Thoracic aorta (tissue), 2 donors: ENCODE results near the gene ELF1. TPM values are rescaled to one million over a fixed set of nuclear protein-coding genes. Genes with fewer than 3 reads are reported as not detected.

Experiments
- ATAC-seq: fragments of 150-250 bp; one replicate; pipeline ENCODE4 v1.8.0; 2017; ENCODE audit warnings: low read depth; ENCODE audit not compliant: insufficient number of reproducible peaks, low FRiP score
- DNase-seq: peaks from one replicate; pipeline ENCODE4 v3.0.0-alpha.2; 2020; ENCODE audit warnings: low spot score
- H3K27ac ChIP-seq, 2 donors: fragments of 200-600 bp; sonication (generic); 1 replicate in 1 of 2; 2 replicates in 1 of 2; pipeline ENCODE4 v1.5.1; 2016; ENCODE audit warnings: mild to moderate bottlenecking in 2 of 2, moderate library complexity in 2 of 2
- H3K27me3 ChIP-seq: fragments of 200-600 bp; sonication (generic); replicated peaks from 2 replicates; pipeline ENCODE4 v1.6.0; 2016; ENCODE audit warnings: mild to moderate bottlenecking; ENCODE audit not compliant: insufficient read depth
- H3K36me3 ChIP-seq: fragments of 200-600 bp; sonication (generic); one replicate; pipeline ENCODE4 v1.5.1; 2016
- H3K4me1 ChIP-seq, 2 donors: fragments of 200-600 bp; sonication (generic); 1 replicate in 1 of 2; 2 replicates in 1 of 2; pipeline versions ENCODE4 v1.5.1 to v1.6.0; 2016; ENCODE audit warnings: low read depth in 2 of 2, mild to moderate bottlenecking in 1 of 2; ENCODE audit not compliant: control insufficient read depth in 1 of 2
- H3K4me3 ChIP-seq: fragments of 200-600 bp; sonication (generic); 2 replicates; pipeline ENCODE4 v1.5.1; 2016; ENCODE audit warnings: mild to moderate bottlenecking
- H3K9me3 ChIP-seq: fragments of 200-600 bp; sonication (generic); 2 replicates; pipeline ENCODE4 v1.5.1; 2016
- total RNA-seq, 2 donors: library from RNA; depleted of rRNA; stranded (reverse); fragments of >200 nt; gene quantifications; one replicate each; pipeline versions ENCODE4 v1.1.0 to v1.2.3, GENCODE V29; 2016
- TF ChIP-seq, protein P1 (sequence below): fragments of 200-600 bp; sonication (generic); IDR thresholded peaks from one replicate; pipeline ENCODE4 v1.5.1; 2019; ENCODE audit warnings: antibody characterized with exemption

ELF1 gene
- total RNA-seq, 2 donors from 2014 or later = 54.7 to 99.9 TPM

DNA sequence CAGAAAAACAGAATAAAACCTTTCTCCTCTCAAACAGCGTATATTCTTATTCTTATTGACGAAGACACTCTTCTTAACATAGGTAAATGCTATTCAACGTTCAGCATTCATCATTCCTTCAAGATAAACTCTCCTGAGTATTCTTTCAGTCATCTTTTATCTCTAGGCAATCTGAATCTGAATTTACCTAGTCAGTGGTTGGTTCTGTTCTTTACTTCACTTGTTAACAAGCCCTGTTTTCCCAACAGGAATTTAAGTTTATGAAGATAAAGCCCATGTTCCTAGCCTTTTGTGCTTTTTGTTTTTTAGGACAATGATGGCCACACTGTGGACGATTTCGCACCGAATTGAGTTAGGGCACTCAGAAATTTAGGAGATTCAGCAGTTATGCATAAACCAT lies 3.2 kb downstream of the ELF1 start:
- DNase-seq = no peak
- TF ChIP-seq, protein P1, sequence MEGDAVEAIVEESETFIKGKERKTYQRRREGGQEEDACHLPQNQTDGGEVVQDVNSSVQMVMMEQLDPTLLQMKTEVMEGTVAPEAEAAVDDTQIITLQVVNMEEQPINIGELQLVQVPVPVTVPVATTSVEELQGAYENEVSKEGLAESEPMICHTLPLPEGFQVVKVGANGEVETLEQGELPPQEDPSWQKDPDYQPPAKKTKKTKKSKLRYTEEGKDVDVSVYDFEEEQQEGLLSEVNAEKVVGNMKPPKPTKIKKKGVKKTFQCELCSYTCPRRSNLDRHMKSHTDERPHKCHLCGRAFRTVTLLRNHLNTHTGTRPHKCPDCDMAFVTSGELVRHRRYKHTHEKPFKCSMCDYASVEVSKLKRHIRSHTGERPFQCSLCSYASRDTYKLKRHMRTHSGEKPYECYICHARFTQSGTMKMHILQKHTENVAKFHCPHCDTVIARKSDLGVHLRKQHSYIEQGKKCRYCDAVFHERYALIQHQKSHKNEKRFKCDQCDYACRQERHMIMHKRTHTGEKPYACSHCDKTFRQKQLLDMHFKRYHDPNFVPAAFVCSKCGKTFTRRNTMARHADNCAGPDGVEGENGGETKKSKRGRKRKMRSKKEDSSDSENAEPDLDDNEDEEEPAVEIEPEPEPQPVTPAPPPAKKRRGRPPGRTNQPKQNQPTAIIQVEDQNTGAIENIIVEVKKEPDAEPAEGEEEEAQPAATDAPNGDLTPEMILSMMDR = no peak
- Histone ChIP-seq H3K27me3 (no peaks in the 10 kb centered on the region), H3K4me1 (peaks cover 18 to 27% of the 10 kb centered on the region in 2 donors), H3K4me3 (no peak overlapping the region), H3K9me3 (no peaks in the 10 kb centered on the region), H3K36me3 (no peaks in the 10 kb centered on the region), H3K27ac (no peak overlapping the region)
- no peak for ATAC-seq

DNA sequence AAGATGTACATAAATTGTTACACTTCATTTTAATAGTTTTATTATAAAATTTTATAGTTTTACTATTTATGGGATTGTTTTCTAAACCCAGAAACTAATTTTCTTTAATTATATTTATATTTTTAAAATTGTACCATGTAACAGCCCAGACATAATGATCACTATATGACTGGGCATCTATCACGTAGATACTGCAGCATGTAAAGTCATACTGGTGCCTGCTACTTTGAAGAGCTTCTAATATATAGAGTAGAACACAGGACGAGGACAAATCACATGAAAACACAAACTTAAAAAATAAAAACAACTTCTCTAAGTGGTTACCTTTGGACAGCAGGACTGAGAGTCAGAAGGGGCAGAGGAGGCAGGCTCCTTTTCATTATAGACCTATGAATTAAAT lies 5.3 kb downstream of the ELF1 start:
- TF ChIP-seq, protein P1 = no peak
- DNase-seq = no peak
- H3K4me1 ChIP-seq = peaks cover 11 to 16% of the 10 kb centered on the region in 2 donors

DNA sequence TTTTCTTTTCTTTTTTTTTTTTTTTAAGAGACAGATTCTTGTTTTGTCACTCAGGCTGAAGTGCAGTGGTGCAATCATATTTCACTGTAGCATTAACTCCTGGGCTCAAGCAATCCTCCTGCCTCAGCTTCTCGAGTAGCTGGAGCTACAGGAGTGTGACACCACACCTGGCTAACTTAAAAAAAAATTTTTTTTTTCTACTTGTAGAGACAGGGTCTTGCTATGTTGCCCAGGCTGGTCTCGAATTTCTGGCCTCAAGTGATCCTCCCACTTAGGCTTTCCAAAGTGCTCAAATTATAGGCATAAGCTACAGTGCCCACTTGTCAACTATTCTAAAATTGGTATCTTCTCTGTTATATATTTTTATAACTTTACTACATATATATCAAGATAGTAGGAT lies 6.6 kb downstream of the ELF1 start:
- DNase-seq = no peak
- no peak for ATAC-seq
- Histone ChIP-seq H3K4me1 (peaks cover 17 to 19% of the 10 kb centered on the region in 2 donors), H3K27me3 (no peaks in the 10 kb centered on the region), H3K4me3 (no peak overlapping the region), H3K36me3 (no peaks in the 10 kb centered on the region), H3K27ac (no peak overlapping the region), H3K9me3 (no peaks in the 10 kb centered on the region)
- TF ChIP-seq, protein P1 = no peak

More for the DNA sequence above, 5.3 kb downstream of the ELF1 start:
- Histone ChIP-seq H3K36me3 (no peaks in the 10 kb centered on the region), H3K9me3 (no peaks in the 10 kb centered on the region), H3K27me3 (no peaks in the 10 kb centered on the region), H3K27ac (no peak overlapping the region), H3K4me3 (no peak overlapping the region)
- no peak for ATAC-seq

DNA sequence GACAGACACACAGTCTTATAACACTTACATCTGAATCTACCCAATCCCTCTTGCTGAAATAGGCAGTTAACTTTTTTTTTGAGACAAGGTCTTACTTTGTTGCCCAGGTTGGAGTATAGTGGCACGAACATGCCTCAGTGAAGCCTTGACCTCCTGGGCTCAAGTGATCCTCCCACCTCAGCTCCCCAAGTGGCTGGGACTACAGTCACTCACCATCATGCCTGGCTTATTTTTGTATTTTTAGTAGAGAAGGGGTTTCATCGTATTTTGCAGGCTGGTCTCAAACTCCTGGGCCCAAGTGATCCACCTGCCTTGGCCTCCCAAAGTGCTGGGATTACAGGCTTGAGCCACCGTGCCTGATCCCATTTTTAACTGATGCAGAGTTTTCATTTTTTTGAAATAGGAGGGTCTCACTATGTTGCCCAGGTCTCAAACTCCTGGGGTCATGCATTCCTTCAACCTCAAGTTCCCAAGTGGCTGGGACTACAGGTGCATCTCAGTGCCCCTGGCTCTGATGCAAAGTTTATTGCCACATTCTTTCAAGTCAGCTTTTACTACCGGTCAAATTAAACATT lies 7.6 kb downstream of the ELF1 start:
- no peaks in the 10 kb centered on the region for H3K9me3 ChIP-seq
- DNase-seq (no peak), ATAC-seq (no peak)
- H3K4me1 ChIP-seq = peaks cover 23 to 25% of the 10 kb centered on the region in 2 donors
- H3K4me3 ChIP-seq = no peak overlapping the region
- no peaks in the 10 kb centered on the region for H3K36me3 ChIP-seq
- no peaks in the 10 kb centered on the region for H3K27me3 ChIP-seq
- no peak overlapping the region for H3K27ac ChIP-seq
- TF ChIP-seq, protein P1 = no peak

DNA sequence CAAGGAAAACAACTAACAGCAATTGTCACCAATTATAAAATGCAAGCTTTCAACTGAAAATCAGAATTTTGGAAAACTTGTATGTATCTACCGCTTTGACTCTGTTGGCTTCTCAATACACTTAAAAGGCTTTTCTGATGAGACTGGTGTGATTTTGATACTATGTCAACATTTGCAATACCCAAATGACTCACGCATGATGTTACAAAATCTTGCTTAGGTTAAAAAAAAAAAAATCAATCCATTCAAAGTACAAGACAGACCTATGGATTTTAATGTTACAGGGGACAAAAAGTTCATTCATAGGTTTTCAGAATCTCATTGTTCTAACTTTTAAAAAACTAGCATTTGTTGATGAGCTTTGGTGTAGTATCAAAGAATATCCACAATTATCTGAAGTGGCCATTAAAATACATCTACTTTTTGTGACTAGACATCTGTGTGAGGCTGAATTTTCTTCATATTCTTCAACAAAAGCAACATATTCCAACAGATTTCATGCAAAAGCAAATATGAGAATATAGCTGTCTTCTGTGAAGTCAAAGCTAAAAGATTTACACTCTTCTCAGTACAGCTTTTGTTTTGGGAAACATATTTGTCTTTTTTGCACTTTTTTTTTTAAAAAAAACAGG lies 10.7 kb downstream of the ELF1 start:
- no peak overlapping the region for H3K4me3 ChIP-seq
- no peak overlapping the region for H3K27ac ChIP-seq
- DNase-seq (no peak), ATAC-seq (no peak)
- TF ChIP-seq, protein P1 = no peak
- H3K36me3 ChIP-seq = no peaks in the 10 kb centered on the region
- no peaks in the 10 kb centered on the region for H3K9me3 ChIP-seq
- no peaks in the 10 kb centered on the region for H3K27me3 ChIP-seq
- peaks cover 34 to 36% of the 10 kb centered on the region in 2 donors for H3K4me1 ChIP-seq
